CD4-positive, alpha-beta T cell treated with Interleukin-6 for 4 hours (primary cell): Measurements from ENCODE around the gene CDC42EP1.

Experiments
- DNase-seq: peaks from one replicate; pipeline ENCODE4 v3.0.0-alpha.2; 2020; ENCODE audit warnings: mixed read lengths

Gene CDC42EP1

DNA sequence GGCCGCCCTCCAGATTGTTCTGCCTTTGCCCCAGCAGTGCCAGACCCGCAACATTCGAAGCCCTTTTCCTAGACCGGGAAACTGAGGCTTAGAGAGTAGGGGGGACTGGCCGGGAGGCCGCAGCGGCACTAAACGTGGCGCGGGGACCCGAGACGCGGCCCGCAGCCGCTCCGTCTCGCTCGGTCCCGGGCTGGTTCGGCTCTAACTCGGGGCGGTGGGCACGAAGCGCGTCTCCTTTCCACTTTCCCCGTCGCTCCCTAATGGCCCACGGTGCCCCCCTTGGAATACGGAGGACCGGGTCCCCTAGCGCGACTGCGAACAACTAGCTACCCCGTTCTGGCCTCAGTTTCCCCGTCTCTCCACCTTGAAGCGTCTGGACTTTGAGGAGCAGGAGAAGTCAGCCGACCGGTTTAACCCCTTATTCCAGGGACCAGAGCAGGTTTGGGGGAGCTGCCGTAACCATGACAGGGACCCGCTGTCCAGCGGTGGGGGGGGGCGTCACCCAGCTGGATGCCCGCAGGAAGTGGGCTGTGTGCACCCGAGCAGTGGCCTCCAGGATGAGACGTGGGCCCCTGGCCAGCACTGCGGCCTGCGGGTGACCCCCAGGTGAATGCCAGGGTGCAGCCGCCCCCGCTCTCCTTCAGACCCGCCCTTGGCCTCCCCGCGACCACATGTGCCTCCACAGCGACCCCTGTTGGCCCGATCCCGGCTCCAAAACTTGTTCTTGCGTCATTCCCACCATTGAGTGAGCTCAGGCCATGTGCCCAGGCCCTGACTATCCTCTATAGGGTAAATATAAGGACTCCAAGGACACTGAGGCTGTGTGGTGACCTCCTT lies 1.1 kb downstream of the CDC42EP1 start:
- peak; percentile 80 for DNase-seq

DNA sequence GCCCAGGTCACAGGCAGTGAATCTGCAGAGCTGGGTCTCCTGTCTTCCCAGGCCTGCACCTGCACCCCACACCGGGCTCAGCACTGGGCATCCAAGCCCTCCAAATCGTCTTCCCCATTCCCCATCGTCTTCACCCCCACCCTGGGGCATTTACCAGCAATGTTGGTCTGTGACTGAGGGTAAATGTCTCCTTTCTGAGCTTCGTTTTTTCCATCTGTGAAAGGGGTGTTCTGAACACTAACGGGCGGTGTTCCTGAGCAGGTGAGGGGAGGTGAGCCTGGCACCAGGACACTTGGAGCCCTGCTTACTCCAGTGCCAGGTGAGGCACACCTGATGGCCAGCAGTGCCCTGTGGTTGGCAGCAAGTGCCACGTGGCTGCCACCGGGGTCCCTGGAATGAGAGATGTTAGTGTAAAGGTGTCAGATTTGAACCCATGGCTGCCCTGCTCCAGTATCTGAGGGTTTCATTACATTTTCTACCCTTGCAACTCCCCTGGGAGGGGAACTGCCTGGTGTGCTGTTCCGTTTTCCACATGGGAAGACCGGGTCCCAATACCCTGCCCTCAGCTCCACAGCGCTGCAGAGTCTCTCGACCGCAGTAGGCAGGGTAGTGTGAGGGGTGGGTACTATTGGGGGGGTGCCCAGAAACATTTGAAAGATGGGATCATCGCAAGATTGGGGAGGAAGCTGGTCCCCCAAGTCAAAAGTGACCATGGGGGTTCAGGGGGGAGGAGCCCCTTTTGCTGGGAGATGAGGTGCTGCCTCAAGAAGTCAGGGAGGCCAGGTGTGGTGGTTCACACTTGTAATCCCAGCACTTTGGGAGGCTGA lies 2.0 kb downstream of the CDC42EP1 start:
- DNase-seq: no peak

DNA sequence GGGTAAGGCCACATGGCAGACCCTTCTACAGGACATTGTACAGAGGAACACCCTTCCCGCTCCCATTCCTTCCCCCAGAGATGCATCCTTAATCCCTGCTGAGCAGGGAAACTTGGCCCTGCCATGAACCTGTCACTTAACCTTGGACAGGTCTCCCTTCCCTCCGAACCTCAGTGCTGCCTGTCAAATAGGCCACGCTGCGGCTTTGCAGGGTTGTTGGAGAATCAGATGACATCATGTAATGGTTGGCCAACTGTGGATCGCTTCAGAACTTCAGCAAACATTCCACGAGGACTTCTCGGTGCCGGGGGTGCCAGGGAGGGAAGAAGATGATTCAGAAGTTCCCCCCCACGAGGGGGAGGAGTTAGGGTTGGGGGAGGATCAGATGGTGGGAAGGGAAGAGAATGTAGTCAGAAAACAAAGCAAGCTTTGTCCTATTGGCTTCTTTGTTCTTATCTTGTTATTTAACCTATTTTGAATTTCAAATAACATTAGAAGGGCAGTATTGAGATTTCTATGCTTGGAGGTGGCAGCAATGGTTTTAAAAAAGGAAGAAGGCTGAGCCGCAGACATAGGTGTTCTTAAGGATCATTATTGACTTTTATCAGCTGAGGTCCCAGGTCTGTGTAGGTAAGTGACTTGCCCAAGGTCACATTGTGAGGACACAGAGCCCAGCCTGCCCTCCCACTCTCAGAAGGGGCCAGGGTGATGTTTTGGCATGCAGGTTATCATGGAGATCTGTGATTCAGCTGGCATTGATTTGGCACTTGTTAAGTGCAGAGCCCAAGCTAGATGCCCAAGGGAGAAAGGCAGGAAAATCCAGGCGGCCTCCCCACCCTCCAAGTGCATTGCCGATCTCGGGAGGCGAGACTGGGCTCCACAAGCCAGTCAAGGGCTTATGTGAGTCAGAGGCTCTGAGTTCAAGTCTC lies 3.1 kb downstream of the CDC42EP1 start:
- DNase-seq: no peak

DNA sequence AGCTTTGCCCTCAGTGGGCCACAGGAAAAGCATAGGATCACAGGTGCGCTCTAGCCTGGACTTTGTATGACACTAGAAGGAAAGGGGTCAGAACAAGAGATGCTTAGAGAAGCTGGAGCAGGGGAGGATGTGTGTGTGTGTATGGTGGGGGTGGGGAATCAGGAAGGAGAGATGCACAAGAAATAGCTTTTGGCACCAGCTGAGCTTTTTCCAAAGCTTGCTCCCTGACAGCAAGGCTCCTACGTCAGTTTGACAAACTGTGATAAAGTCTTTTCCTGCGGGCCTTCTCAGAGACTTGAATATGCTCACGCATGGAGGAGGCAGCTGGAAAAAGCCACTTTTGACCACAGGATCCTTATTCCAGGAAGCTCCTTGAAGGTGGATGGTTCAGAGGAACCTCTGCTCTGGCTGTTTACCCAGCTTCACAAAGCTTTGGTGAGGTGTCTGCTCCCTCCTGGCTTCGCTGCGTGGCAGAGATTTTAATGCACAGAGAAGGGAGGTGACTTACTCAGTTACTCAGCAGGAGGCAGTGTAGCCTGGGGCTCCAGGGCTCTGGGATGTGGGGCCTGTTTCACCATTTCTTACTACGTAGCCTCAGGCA lies 3.9 kb downstream of the CDC42EP1 start:
- no peak for DNase-seq

DNA sequence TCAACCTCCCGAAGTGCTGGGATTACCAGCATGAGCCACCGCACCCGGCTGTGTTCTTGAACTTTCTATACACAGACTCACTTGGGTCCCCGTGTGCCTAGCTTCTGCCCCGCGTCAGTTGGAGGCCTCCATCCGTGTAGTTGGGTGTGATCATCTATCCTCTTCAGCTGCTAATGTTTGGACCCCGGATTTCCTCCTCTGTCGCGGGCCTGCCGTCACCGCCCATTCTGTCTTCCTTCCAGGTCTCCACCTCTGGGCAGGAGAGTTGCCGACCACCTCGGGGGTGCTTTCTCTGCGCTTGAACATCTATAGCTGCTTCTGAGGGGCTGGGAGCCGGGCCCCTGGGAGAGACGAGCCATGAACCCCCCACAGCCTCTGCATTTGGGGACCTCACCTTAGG lies 5.5 kb downstream of the CDC42EP1 start:
- peak; percentile 10 for DNase-seq

DNA sequence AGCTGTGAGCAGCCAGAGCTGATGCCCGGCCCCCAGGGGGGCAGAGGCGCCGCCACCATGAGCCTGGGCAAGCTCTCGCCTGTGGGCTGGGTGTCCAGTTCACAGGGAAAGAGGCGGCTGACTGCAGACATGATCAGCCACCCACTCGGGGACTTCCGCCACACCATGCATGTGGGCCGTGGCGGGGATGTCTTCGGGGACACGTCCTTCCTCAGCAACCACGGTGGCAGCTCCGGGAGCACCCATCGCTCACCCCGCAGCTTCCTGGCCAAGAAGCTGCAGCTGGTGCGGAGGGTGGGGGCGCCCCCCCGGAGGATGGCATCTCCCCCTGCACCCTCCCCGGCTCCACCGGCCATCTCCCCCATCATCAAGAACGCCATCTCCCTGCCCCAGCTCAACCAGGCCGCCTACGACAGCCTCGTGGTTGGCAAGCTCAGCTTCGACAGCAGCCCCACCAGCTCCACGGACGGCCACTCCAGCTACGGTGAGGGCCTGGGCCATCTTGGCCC lies 6.1 kb downstream of the CDC42EP1 start:
- peak; percentile 60 for DNase-seq

DNA sequence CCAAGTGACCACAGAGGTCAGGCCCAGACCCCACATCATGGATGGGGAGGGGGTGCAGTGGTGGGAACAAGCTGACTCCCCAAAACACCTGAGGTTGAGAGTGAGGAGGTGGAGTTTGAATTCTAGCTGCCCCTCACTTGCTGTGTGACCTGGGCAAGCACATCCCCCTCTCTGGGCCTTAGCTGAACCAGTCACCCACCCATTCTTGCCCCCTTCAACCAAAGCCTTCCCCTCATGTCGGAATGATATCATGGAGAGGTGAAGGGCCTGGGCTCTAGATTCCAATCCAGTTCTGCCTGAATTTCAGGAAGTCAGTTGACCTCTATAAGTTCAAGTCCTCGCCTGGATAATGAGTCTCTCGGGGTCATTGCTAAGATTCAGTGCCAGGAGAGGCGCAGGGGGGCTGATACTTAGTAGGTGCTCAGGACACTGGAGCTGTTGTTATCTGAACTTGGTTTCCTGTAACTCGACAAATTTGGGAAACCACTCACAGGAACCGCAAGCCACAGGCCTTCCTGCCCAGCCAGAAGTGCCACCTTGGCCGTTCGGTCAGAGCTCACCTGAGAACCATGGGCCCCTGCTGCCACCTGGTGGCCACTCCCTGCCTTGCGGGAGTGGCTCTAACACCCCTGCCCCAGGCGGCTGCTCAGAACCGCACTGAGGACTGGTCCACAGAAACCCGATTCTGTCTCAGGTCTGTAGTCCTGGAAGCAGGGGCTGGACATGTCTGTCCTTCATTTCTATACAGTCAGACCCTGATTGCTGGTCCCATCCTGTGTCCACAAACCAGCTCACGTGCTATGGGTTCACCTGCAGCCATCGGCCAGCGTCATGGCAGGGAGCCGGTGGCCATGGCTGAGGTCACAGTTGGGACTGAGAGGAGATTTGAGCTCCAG lies 6.9 kb downstream of the CDC42EP1 start:
- DNase-seq: peak; percentile 95

DNA sequence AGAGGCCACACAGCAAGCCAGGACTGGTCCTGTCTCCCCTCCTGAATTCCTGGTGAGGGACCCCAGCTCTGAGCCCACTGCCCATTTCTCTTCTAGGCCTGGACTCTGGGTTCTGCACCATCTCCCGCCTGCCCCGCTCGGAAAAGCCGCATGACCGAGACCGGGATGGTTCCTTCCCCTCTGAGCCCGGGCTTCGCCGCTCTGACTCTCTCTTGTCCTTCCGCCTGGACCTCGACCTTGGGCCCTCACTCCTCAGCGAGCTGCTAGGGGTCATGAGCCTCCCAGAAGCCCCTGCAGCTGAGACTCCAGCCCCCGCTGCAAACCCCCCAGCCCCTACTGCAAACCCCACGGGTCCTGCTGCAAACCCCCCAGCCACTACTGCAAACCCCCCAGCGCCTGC lies 7.7 kb downstream of the CDC42EP1 start:
- no peak for DNase-seq

DNA sequence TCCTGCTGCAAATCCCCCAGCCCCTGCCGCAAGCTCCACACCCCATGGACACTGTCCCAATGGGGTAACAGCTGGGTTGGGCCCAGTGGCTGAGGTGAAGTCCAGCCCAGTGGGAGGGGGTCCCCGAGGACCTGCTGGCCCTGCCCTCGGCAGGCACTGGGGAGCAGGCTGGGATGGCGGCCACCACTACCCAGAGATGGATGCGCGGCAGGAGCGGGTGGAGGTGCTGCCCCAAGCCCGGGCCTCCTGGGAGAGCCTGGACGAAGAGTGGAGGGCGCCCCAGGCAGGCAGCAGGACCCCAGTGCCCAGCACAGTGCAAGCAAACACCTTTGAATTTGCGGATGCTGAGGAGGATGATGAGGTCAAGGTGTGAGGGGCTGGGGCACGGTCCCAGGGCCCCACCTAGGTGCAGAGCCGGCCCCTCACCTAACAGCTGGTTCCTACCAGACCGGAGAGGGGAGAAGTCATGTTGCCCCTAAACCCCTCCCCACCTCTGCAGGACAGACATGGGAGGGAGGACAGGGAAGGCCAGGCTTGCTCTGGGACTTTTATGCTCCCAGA lies 8.2 kb downstream of the CDC42EP1 start:
- no peak for DNase-seq

DNA sequence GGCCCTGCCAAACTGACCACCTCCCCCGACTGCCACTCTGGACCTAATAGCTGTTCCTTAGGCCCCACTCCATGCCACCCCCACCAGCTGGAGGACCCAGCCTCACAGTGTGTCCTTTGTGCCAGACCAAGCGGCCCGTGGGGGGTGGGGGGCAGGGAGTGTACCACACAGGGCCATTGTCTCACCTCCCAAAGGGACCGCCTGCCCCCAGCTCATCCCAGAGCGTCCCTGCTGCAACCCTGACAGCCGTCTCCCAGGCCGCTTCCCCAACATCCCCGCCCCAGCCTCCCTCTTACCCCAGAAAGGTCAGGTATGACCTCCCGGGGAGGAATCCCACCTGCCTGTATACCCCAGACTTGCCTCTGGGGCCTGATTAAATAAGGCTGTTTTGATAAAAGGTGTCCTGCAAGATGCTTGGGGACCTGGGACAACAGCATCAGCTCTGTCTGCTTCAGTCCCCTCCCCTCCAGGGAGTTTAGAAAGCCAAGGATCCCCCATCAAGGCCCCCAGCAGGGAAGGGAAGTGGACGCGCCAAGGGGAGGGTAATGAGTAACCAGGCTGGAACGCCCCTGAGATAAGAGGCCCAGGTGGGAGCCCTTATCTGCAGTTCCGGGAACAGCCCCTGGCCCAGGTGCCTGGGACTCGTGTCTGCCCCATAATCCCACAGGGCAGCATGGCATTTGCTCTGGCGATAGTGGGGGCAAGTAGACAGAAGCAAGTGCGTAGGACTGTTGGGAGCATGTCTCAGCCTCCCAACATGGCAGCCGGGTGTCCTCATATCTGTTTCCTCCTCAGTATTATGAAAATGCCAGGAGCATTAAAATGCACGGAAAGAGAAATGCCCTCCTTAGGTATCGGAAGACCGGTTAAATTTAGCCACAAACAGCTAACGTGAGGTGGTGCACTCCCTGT lies 9.0 kb downstream of the CDC42EP1 start:
- DNase-seq: no peak

DNA sequence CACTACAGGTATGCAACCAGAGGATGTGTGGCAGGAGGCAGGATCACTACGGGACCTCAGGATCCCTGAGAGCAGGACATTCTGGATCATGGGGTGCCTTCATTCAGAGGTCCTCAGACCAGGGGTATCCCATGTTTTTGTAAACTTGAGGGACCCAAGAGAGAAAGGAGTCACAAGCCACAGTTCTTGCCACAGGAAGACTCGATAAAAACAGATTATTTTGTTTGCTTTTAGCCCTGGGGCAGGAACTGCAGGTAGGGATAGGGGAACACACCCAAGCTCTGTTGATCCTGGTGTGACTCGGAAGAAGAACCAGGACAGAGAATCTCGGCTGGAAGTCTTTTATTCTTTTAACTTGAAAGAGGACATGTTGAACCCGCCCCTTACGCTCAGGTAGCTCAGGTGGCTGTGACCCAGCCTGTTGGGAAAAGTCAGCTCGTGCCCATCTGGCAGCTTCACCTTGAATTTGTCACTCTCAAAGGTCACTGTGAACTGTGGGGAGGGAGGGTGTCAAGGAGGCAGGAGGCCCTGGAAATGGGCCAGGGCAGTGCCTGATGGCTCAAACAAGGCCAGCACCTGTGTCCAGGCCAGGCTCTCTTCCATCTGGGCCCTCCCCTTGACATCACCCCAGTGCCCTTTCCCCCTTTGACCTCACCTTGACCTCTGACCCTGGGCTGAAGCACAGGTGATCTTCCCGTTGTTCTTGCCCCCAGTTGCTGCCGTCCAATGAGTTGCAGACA lies 9.8 kb downstream of the CDC42EP1 start:
- DNase-seq: no peak

DNA sequence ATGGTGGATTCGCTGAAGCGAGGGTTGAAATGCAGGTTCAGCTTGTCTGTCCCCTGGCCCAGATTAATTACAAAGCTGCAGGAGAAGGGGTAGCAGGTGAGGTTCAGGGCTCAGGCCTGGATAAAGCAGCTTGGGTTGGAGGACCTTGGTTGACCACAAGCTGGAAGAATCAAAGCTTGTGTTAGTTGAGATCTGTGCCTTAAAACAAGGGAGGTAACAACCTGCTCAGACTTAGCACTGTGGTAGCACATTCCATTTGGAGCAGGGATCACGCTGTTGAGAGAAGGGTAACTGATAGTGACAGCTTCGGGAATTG lies 10.3 kb downstream of the CDC42EP1 start:
- DNase-seq: no peak

DNA sequence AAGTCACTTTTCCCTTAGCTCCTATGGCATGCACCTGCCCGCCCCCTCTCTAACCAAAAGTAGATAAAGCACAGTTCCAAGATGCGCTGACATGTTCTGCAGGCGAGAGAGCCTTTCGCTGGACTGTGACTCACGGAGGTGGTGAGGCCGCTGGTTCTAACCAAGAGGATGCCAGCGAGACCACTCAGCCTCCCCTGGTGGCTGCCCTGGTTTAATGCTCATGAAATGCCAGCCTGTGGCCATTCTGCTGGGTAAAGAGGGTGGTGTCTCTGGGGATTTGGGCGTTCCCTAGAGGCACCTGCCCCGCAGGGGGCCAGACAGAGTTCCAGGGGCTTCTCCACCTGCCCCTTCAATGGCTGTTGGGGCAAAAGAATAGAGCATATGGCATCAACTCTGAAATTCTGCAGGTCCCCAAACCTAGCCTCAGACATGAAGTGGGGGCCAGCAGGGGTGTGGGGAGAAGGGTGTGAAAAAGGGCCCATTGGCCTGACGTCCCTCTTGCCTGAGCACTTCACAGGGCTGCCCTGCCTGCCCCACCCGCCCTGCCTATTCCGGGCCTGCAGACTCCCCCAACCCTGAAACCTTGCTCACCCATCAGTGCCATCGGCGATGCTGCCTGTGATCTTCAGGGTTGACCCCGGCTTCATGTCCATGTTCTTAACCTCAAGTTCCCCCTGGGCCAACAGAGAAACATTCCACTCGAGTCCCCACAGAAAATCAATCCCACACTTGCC lies 11.1 kb downstream of the CDC42EP1 start:
- DNase-seq: no peak

DNA sequence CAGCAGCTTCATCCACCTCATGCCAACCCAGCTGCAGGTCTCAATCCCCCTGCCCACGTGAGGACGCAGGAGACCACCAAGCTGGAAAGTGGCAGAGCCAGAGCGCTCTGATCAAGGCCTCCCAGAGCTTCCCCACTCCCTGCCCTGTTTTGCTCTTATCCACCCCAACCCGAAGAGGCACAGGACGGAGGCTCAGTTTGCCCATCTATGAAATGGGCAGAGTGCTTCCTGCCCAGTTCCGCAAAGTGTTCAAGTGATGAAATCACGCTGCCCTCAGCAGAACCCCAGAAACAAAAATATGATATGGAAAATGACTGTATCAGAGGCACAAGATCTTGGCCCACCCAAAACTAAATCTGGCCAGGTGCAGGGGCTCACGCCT lies 11.7 kb downstream of the CDC42EP1 start:
- DNase-seq: no peak

DNA sequence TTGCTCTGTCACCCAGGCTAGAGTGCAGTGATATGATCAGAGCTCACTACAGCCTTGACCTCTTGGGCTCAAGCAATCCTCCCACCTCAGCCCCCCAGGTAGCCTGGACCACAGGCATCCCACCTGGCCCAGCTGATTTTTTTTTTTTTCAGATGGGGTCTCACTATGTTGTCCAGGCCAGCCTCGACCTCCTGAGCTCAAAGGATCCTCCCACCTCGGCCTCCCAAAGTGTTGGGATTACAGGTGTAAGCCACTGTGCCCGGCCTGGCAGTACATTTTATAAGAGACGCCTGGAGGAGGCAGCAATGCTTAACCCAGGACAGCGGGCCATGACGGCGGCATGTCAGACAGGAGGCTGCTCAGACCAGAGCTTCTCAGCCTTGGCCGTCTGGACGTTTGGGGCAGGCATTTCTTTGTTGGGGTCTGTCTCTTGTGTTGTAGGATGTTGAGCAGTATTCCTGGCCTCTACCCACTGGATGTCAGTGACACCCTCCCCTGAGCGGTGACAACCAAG lies 15.3 kb downstream of the CDC42EP1 start:
- DNase-seq: no peak

DNA sequence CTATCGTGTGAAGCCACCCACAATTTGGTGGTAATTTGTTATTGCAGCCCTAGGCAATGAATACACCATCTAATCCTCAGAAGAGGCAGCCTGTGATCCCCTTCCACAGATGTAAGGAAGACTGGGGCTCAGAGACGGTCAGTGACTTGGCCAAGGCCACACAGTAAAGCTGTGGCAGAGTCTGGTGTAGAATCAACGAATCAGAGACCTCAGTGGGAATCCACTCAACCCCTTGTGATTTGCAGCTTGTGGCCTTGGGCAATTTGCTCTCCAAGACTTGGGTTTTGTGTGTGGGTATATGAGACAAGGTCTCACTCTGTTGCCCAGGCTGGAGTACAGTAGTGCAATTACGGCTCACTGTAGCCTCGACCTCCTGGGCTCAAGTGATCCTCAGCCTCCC lies 17.7 kb downstream of the CDC42EP1 start:
- DNase-seq: no peak

DNA sequence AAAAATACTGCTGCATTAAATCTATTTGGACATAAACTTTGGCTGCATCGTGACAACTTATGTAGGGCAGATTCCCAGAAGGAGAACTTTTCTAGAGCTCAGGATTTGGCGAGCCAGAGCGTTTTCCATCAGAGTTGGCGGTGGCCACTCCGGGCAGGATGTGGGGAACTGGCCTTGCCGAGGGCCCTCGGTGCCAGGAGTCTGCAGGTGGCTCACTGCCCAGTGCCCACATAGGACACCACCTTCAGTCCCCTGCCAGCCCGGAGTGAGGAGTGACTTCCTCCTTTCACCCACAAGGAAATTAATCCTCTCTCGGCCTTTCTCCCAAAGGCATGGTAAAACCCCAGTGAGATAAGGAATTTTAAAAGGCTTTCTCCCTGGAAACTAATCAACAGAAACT lies 21.2 kb downstream of the CDC42EP1 start:
- no peak for DNase-seq

DNA sequence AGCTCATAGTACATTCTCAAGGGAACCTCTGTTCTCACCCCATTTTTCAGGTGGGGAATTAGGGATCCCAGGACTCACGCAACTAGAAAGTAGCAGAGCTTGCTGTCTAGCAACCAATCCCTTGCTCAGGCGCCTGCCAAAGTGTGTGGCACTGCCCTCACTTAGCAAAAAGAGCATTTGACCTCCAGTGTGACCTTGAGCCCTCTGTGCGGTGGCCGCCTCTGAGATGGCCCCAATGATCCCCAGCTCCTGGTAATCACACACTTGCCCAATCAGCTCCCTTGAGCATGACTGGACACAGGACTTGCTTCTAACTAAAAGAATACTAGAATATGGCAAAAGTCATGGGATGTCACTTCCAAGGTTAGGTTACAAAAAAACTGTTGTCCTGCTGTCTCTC lies 22.2 kb downstream of the CDC42EP1 start:
- no peak for DNase-seq
